Activated CD8-positive, alpha-beta memory T cell treated with anti-CD3 and anti-CD28 coated beads for 24 hours (primary cell): ENCODE results near the gene ANTXR1.

Experiments used
- DNase-seq: peaks from one replicate; pipeline ENCODE4 v3.0.0-alpha.2; 2020

The ANTXR1 gene

DNA sequence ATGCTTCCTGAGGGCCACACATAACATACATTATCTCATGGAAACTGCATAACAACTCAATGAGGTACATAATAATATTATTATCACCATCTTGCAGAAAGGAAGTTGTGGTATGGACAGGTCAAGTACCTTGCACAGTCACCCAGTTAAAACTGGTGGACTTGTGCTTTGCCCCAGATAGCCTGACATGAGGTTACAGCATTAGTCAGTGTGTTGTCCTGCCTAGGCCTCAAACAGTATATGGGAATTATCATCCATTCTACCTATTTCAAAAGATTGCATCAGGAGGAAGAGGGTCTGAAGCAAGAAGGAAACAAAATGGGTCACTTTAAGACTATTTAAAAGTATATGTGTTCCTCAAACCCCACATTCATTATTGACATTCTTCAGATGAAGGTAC lies 5.4 kb upstream of the ANTXR1 start:
- DNase-seq = no peak

DNA sequence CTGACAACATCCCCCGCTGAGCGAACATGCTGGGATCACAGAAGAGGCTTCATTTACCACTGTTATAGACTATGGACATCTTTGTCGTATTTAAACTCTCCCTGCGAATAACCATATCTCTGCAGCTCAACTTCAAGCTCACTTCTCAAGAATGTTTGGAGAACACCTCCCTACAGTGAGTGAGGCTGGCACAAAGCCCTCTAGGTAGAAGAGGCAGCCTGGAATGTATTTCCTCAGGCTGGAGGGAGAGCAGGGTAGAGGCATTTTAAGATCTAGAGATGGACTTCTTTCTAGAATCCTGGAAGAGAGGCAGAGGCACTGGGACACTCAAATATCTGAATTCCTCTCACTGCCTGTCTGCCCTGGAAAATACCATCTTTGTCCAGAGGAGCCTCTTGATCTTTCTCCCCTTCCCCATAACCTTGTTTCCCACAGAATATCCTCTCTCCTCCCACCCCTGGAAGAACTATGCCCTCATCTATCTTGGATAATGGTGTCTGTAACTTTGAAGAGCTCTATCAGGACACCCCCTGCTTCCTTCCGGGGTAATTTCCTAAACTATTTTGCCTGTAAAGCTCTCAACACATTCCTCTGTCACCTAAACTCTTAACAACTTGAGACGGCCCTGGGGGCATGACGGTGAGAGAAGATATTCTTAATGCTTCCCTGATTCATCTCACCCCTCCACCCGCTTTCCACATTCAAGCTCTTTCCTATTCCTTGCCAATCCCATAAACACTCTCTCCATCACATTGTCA lies 2.4 kb upstream of the ANTXR1 start:
- no peak for DNase-seq

GRCh38 chr2:69011611-69012157 lies 1.3 kb upstream of the ANTXR1 start:
- no peak for DNase-seq

GRCh38 chr2:69012310-69013141 lies 453 bp upstream of the ANTXR1 start:
- DNase-seq = peak; percentile 71

GRCh38 chr2:69013840-69014821 lies 1.2 kb downstream of the ANTXR1 start:
- DNase-seq = no peak

- no peak for DNase-seq
Measured at GRCh38 chr2:69017080-69017479, 4.1 kb downstream of the ANTXR1 start.

DNA sequence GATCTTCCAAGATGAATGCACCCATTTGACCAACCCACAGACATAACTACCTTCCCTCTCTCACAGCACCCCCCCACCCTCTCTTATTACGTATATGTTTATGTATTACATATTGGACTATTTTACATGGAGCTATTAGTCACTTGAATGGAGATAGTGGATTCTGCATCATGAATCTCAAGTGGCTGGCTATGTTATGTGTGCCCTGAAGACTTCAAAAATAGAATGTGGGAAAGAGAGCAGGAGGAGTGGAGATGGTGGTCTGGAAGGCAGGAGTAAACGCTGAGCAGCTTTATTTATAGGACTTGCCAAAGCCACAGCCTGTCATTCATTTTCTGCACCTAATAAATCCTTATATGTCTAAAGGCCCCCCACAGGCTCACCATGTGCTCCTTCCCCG lies 4.9 kb downstream of the ANTXR1 start:
- DNase-seq = no peak

- DNase-seq = no peak
Measured at GRCh38 chr2:69018678-69019095, 5.7 kb downstream of the ANTXR1 start.

GRCh38 chr2:69020496-69021426 lies 7.8 kb downstream of the ANTXR1 start:
- no peak for DNase-seq

GRCh38 chr2:69021727-69022126 lies 8.7 kb downstream of the ANTXR1 start:
- DNase-seq = no peak

- no peak for DNase-seq
Measured at GRCh38 chr2:69022548-69022947, 9.6 kb downstream of the ANTXR1 start.

- DNase-seq = no peak
Measured at GRCh38 chr2:69023236-69023635, 10.3 kb downstream of the ANTXR1 start.

DNA sequence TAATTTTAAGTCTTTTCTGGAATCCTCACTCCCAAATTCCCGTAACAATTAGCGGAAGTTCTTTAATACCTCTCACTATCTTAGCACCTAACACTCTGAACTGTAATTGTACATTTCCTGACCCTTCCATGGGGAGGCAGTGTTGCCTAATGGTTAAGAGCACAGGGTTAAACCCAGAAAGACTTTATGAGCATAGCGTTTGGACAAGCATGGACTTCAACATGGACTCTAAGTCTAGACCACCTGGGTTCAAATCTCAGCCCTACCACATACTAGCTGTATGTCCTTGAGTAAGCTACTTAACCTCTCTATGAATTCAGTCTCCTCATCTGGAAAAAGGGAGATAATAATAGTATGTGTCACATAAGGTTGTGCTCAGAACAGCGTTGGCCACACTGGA lies 13.0 kb downstream of the ANTXR1 start:
- DNase-seq = no peak

DNA sequence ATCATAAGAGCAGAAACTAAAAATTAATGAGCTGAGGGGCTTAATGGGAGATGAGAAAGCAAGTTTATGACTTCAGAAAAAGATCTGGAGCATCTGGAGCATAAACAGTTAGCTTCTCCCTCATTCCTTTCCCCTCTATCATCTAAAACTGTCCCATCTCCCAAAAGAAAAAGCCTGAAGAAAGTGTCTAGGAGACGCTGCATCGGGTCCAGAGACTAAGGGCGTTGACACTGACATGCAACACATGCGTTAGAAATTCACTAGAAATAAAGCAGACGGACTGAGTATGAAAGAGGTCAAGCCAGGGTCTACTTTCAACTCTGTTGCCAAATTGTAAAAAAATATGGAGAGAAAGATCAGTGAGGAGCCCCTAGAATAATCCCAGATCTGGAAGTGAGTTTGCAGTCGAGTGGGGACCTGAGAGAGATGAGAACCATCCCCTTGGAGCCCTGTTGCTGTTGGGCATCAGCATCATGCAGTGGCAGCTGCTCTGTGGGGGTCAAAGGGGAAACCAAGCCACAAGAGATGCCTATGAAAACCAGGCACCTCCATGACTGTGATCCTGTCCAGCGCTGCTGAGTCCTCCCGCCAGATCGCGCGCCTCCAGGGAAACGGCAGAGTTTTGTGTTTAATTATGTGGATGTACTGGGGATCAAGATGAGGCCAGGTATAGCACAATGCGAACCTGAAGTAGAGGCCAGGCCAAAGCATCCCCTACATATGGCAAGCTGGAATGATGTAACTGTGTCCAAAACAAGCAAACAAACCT lies 13.9 kb downstream of the ANTXR1 start:
- no peak for DNase-seq

GRCh38 chr2:69030800-69031428 lies 17.9 kb downstream of the ANTXR1 start:
- no peak for DNase-seq

DNA sequence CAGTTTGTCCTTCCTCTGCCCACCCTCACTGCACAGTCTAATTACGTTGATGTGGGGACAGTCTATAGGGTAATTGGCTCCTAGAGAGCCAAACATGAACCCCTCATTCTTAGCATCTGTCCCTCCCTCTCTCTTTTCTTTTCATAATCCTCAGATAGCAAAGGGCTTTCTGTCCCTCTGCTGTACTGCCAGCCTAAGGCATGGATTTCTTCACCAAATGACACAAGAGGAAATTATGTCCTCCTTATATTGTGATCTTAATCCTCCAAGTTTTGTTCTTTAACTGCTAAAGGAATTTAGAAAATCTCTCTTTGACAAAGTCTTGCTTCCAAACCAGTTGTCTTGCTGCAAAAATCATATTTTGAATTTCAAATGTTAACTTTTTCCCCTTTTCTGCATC lies 18.5 kb downstream of the ANTXR1 start:
- DNase-seq = no peak

DNA sequence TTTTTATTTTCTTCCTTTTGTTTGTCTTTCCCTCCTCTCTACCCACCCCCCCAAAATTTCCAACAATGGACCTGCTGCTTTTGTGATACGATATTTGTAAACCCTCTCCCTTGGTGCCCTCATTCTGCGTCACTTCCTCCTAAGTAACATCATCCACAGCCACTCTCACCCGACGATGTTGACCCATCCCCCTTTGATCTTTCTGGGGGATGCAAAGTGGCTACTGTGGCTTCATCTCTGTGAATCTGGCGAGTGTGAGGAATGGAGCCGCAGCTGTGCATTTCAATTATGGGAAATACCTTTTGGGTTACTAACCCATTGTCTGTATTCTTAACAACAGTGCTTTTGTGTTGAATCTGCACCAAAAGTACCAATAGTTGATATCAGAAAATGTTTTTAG lies 19.4 kb downstream of the ANTXR1 start:
- DNase-seq = no peak

DNA sequence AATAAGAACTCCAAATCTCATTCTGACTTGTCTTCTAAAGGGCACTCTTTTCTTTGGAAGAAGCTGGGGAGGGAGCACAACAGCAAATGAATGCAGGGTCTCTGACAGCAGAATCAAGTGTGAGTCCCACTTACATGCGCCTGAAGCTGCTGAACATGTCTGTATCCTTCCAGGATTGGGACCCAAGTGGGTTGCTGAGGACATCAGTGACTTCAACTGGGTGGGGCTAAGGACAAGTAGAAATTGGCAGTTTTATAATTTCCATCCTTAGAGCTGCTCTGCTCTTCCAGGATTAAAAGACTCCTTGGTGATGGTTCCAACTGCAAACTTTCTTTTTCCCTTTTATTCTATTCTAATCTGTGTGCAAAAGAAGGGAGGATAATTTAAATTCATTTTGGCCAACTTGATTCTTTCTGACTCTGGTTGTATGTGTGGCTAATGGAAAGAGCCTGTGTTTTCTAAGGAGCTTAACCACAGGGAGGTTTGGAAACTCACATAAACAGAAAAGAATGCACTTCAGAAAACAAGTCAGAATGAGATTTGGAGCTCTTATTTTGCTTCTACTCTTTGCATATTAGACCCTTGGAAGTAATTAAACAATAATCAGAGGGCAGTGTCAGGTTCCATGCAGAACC lies 20.6 kb downstream of the ANTXR1 start:
- DNase-seq = no peak

- DNase-seq = no peak
Measured at GRCh38 chr2:69034122-69034521, 21.1 kb downstream of the ANTXR1 start.

- DNase-seq = no peak
Measured at GRCh38 chr2:69034845-69035244, 21.9 kb downstream of the ANTXR1 start.
